HepG2 (cell line): ENCODE data around the gene IL17RB. TPM values are rescaled to one million over a fixed set of nuclear protein-coding genes. Genes with fewer than 3 reads are reported as not detected.

Source experiments
- ARHGAP35 ChIP-seq: sonication (generic); formaldehyde crosslinking; IDR thresholded peaks from 2 replicates; pipeline ENCODE4 v1.9.0; 2022; ENCODE audit warnings: mild to moderate bottlenecking, inconsistent platforms, moderate library complexity, missing genetic modification reagents, borderline replicate concordance
- ATF2 ChIP-seq: sonication (generic); formaldehyde crosslinking; IDR thresholded peaks from 2 replicates; pipeline ENCODE4 v1.4.0; 2020; ENCODE audit warnings: missing genetic modification reagents
- CEBPG ChIP-seq: IDR thresholded peaks from 2 replicates; pipeline ENCODE4 v1.6.1; 2016
- SP1 ChIP-seq, 2 experiments: fragments of 450-650 bp in 1 of 2; sonication (generic) in 1 of 2; formaldehyde crosslinking in 1 of 2; IDR thresholded peaks; 2 replicates each; pipeline versions ENCODE4 v1.4.0 to v1.6.1; 2016 to 2020; ENCODE audit warnings: missing genetic modification reagents in 1 of 2
- STAT6 ChIP-seq: sonication (generic); formaldehyde crosslinking; IDR thresholded peaks from 2 replicates; pipeline ENCODE4 v1.4.0; 2020; ENCODE audit warnings: missing genetic modification reagents, mild to moderate bottlenecking, borderline replicate concordance
- THAP7 ChIP-seq: sonication (generic); formaldehyde crosslinking; IDR thresholded peaks from 2 replicates; pipeline ENCODE4 v1.8.1; 2023; ENCODE audit warnings: mild to moderate bottlenecking, missing genetic modification reagents
- THRA ChIP-seq: sonication (generic); formaldehyde crosslinking; IDR thresholded peaks from 2 replicates; pipeline ENCODE4 v1.4.0; 2020; ENCODE audit warnings: missing genetic modification reagents, borderline replicate concordance
- WIZ ChIP-seq: sonication (generic); formaldehyde crosslinking; IDR thresholded peaks from 2 replicates; pipeline ENCODE4 v1.5.1; 2020; ENCODE audit warnings: mild to moderate bottlenecking, missing genetic modification reagents
- ZBED4 ChIP-seq: sonication (generic); formaldehyde crosslinking; IDR thresholded peaks from 2 replicates; pipeline ENCODE4 v1.4.0; 2020; ENCODE audit warnings: missing genetic modification reagents, borderline replicate concordance
- ZFYVE20 ChIP-seq: sonication (generic); formaldehyde crosslinking; IDR thresholded peaks from 2 replicates; pipeline ENCODE4 v1.8.0; 2023; ENCODE audit warnings: low read depth, mild to moderate bottlenecking, moderate library complexity, missing genetic modification reagents, borderline replicate concordance
- ZNF180 ChIP-seq: sonication (generic); formaldehyde crosslinking; IDR thresholded peaks from 2 replicates; pipeline ENCODE4 v1.4.0; 2020; ENCODE audit warnings: low read depth, missing genetic modification reagents, borderline replicate concordance
- ZNF335 ChIP-seq: sonication (generic); formaldehyde crosslinking; IDR thresholded peaks from 2 replicates; pipeline ENCODE4 v1.4.0; 2020; ENCODE audit warnings: missing genetic modification reagents
- ZNF607 ChIP-seq: sonication (generic); formaldehyde crosslinking; IDR thresholded peaks from 2 replicates; pipeline ENCODE4 v1.5.1; 2020; ENCODE audit warnings: missing genetic modification reagents, mild to moderate bottlenecking, borderline replicate concordance
- ZUFSP ChIP-seq: sonication (generic); formaldehyde crosslinking; IDR thresholded peaks from 2 replicates; pipeline ENCODE4 v1.9.0; 2021; ENCODE audit warnings: missing genetic modification reagents, mild to moderate bottlenecking, borderline replicate concordance
- polyA plus RNA-seq, 8 experiments: library from polyadenylated mRNA; depleted of rRNA in 3 of 8; stranded (reverse) in 7 of 8; unstranded in 1 of 8; fragments of >200 nt; fragmentation: Illumina TruSeq in 4 of 8; extraction: Trizol in 4 of 8; gene quantifications; 2 replicates each; pipeline versions ENCODE4 v1.2.1 to v1.2.3, GENCODE V29; 2011 to 2016; ENCODE audit warnings: low read depth in 4 of 8, missing spikeins in 1 of 8, mixed read lengths in 1 of 8; ENCODE audit not compliant: insufficient read depth in 1 of 8
- total RNA-seq, 5 experiments: library from RNA; depleted of rRNA; stranded (reverse); fragments of >200 nt; fragmentation: Illumina TruSeq; extraction: Trizol; gene quantifications; 2 replicates each; pipeline ENCODE4 v1.2.3, GENCODE V29; 2016; ENCODE audit warnings: low read depth in 1 of 5

The IL17RB gene
- total and polyA plus RNA-seq, 2 of the 13 experiments (the other 11 are each of a cell fraction or from before 2014, with no cell fraction given): 130 to 190 TPM

GRCh38 chr3:53845103-53845880 lies 1.1 kb upstream of the IL17RB start (continued):
- TF ChIP-seq THAP7 (no peak), THRA (CRISPR knock-in tag) (no peak), STAT6 (no peak; the same call in 1 of the 2 replicates), ATF2 (CRISPR knock-in tag) (no peak), ZFYVE20 (CRISPR knock-in tag) (no peak), ZNF180 (no peak), WIZ (CRISPR knock-in tag) (0 out of 2 replicates have a peak, but pooled peaks have one; percentile 30), ZNF607 (CRISPR knock-in tag) (0 out of 2 replicates have a peak, but pooled peaks have one; percentile 27), ZBED4 (CRISPR knock-in tag) (no peak; the same call in 1 of the 2 replicates), CEBPG (CRISPR knock-in tag) (no peak), ZNF335 (CRISPR knock-in tag) (no peak; the same call in 1 of the 2 replicates), SP1 (IDR thresholded peaks at IDR 0.05) (no peak), SP1 (CRISPR knock-in tag; IDR thresholded peaks at IDR 0.05) (no peak), ZUFSP (CRISPR knock-in tag) (no peak), ARHGAP35 (CRISPR knock-in tag) (no peak)
